GM19463 (cell line): ENCODE data around the gene GABRG2.
"Not testable (repeated sequence)": the region's sequence is repeated elsewhere in the genome, so short reads cannot be mapped to it uniquely, and the experiment has no call there.

Experiments
- ATAC-seq: cut with Tn5 transposase; IDR thresholded peaks from one replicate; pipeline ENCODE4 v1.9.1; 2021; ENCODE audit warnings: mild to moderate bottlenecking, moderate library complexity; ENCODE audit not compliant: unreplicated experiment

GABRG2 gene

GRCh38 chr5:162067655-162068411, at the start of gene GABRG2:
Gene GABRG2, plus strand, starts transcription at chr5:162067773. Its CDS starts 227 bp downstream, at chr5:162068000.
- no peak for ATAC-seq

GRCh38 chr5:162025312-162025711, 42.3 kb upstream of the GABRG2 start:
- ATAC-seq = no peak

- no peak for ATAC-seq
These were observed 40.8 kb upstream of the GABRG2 start for GRCh38 chr5:162026803-162027202.

GRCh38 chr5:162037431-162037830, 30.1 kb upstream of the GABRG2 start:
- ATAC-seq = no peak

- ATAC-seq = no peak
These were observed 20.3 kb upstream of the GABRG2 start for GRCh38 chr5:162047279-162047678.

- ATAC-seq = no peak
These were observed 14.9 kb upstream of the GABRG2 start for GRCh38 chr5:162052676-162053075.

- ATAC-seq = not testable (repeated sequence)
These were observed 12.5 kb upstream of the GABRG2 start for GRCh38 chr5:162055095-162055494.

GRCh38 chr5:162067162-162067561, 411 bp upstream of the GABRG2 start:
- ATAC-seq = no peak

- ATAC-seq = peak; percentile 58
These were observed 839 bp downstream of the GABRG2 start for GRCh38 chr5:162068412-162068811.

GRCh38 chr5:162068936-162069335, 1.4 kb downstream of the GABRG2 start:
- no peak for ATAC-seq

GRCh38 chr5:162078805-162079204, 11.2 kb downstream of the GABRG2 start:
- no peak for ATAC-seq

- ATAC-seq = no peak
These were observed 23.8 kb downstream of the GABRG2 start for GRCh38 chr5:162091336-162091735.

- ATAC-seq = no peak
These were observed 28.9 kb downstream of the GABRG2 start for GRCh38 chr5:162096448-162096847.

GRCh38 chr5:162107591-162107990, 40.0 kb downstream of the GABRG2 start:
- no peak for ATAC-seq

GRCh38 chr5:162119801-162120200, 52.2 kb downstream of the GABRG2 start:
- ATAC-seq = no peak

- ATAC-seq = no peak
These were observed 60.5 kb downstream of the GABRG2 start for GRCh38 chr5:162128117-162128516.

- no peak for ATAC-seq
These were observed 64.8 kb downstream of the GABRG2 start for GRCh38 chr5:162132348-162132747.

GRCh38 chr5:162139190-162139589, 71.6 kb downstream of the GABRG2 start:
- no peak for ATAC-seq

- no peak for ATAC-seq
These were observed 86.7 kb downstream of the GABRG2 start for GRCh38 chr5:162154242-162154641.

- no peak for ATAC-seq
These were observed 92.8 kb downstream of the GABRG2 start for GRCh38 chr5:162160401-162160800.

- no peak for ATAC-seq
These were observed 96.1 kb downstream of the GABRG2 start for GRCh38 chr5:162163663-162164062.

GRCh38 chr5:162174358-162174974, 106.9 kb downstream of the GABRG2 start:
- no peak for ATAC-seq
